ENCODE results near the gene SAMD4A. TPM values are rescaled to one million over a fixed set of nuclear protein-coding genes. Genes with fewer than 3 reads are reported as not detected.
"Not testable (repeated sequence)": the region's sequence is repeated elsewhere in the genome, so short reads cannot be mapped to it uniquely, and the experiment has no call there.

The SAMD4A gene
- total RNA-seq, 1 donor from 2014 or later = 52.2 TPM

GRCh38 chr14:54739514-54739913 is 172.6 kb downstream of the SAMD4A start:
- Histone ChIP-seq H3K27ac (ENCODE audit: low read depth, low read length) (no peak overlapping the region), H3K4me1 (ENCODE audit: control insufficient read depth in 3 of 3, insufficient read depth in 3 of 3, low read length in 3 of 3) (peaks cover 20 to 45% (median 27%) of the 10 kb centered on the region in 3 donors), H3K9ac (ENCODE audit: low read depth in 1 of 3, low read length in 3 of 3) (no peak overlapping the region)

GRCh38 chr14:54742492-54743350 is 175.8 kb downstream of the SAMD4A start:
- Histone ChIP-seq H3K4me1 (ENCODE audit: control insufficient read depth in 3 of 3, insufficient read depth in 3 of 3, low read length in 3 of 3) (peaks cover 9 to 33% (median 14%) of the 10 kb centered on the region in 3 donors), H3K27ac (ENCODE audit: low read depth, low read length) (no peak overlapping the region), H3K36me3 (ENCODE audit: control insufficient read depth in 3 of 3, insufficient read depth in 3 of 3, low read length in 3 of 3) (peaks cover 4 to 13% (median 7%) of the 10 kb centered on the region in 3 donors), H3K27me3 (ENCODE audit: control insufficient read depth in 3 of 3, insufficient read depth in 3 of 3, low read length in 3 of 3) (no peaks in the 10 kb centered on the region), H3K4me3 (ENCODE audit: low read length in 3 of 3) (no peak overlapping the region), H3K9me3 (ENCODE audit: control insufficient read depth in 3 of 3, low read length in 3 of 3) (no peaks in the 10 kb centered on the region), H3K9ac (ENCODE audit: low read depth in 1 of 3, low read length in 3 of 3) (no peak overlapping the region)

More at GRCh38 chr14:54739514-54739913, 172.6 kb downstream of the SAMD4A start:
- no peak overlapping the region for H3K4me3 ChIP-seq (ENCODE audit: low read length in 3 of 3)
- no peaks in the 10 kb centered on the region for H3K9me3 ChIP-seq (ENCODE audit: control insufficient read depth in 3 of 3, low read length in 3 of 3)
- H3K36me3 ChIP-seq (ENCODE audit: control insufficient read depth in 3 of 3, insufficient read depth in 3 of 3, low read length in 3 of 3) = peaks cover 0 to 9% (median 4%) of the 10 kb centered on the region in 3 donors
- H3K27me3 ChIP-seq (ENCODE audit: control insufficient read depth in 3 of 3, insufficient read depth in 3 of 3, low read length in 3 of 3) = no peaks in the 10 kb centered on the region

- Histone ChIP-seq H3K9ac (ENCODE audit: low read depth in 1 of 3, low read length in 3 of 3) (no peak overlapping the region), H3K36me3 (ENCODE audit: control insufficient read depth in 3 of 3, insufficient read depth in 3 of 3, low read length in 3 of 3) (peaks cover 4 to 13% (median 7%) of the 10 kb centered on the region in 3 donors), H3K27me3 (ENCODE audit: control insufficient read depth in 3 of 3, insufficient read depth in 3 of 3, low read length in 3 of 3) (no peaks in the 10 kb centered on the region), H3K9me3 (ENCODE audit: control insufficient read depth in 3 of 3, low read length in 3 of 3) (no peaks in the 10 kb centered on the region), H3K4me3 (ENCODE audit: low read length in 3 of 3) (no peak overlapping the region), H3K4me1 (ENCODE audit: control insufficient read depth in 3 of 3, insufficient read depth in 3 of 3, low read length in 3 of 3) (peaks cover 2 to 26% (median 7%) of the 10 kb centered on the region in 3 donors), H3K27ac (ENCODE audit: low read depth, low read length) (no peak overlapping the region)
Observed at GRCh38 chr14:54743382-54743781, 176.5 kb downstream of the SAMD4A start.

- H3K9ac ChIP-seq (ENCODE audit: low read depth in 1 of 3, low read length in 3 of 3) = no peak overlapping the region
- peaks cover 12 to 24% (median 13%) of the 10 kb centered on the region in 3 donors for H3K36me3 ChIP-seq (ENCODE audit: control insufficient read depth in 3 of 3, insufficient read depth in 3 of 3, low read length in 3 of 3)
- H3K27me3 ChIP-seq (ENCODE audit: control insufficient read depth in 3 of 3, insufficient read depth in 3 of 3, low read length in 3 of 3) = no peaks in the 10 kb centered on the region
- H3K4me3 ChIP-seq (ENCODE audit: low read length in 3 of 3) = no peak overlapping the region
- H3K9me3 ChIP-seq (ENCODE audit: control insufficient read depth in 3 of 3, low read length in 3 of 3) = no peaks in the 10 kb centered on the region
- no peak overlapping the region for H3K27ac ChIP-seq (ENCODE audit: low read depth, low read length)
- H3K4me1 ChIP-seq (ENCODE audit: control insufficient read depth in 3 of 3, insufficient read depth in 3 of 3, low read length in 3 of 3) = peaks cover 4 to 15% (median 7%) of the 10 kb centered on the region in 3 donors
Observed at GRCh38 chr14:54746019-54746418, 179.1 kb downstream of the SAMD4A start.

GRCh38 chr14:54747616-54748015 is 180.7 kb downstream of the SAMD4A start:
- no peak overlapping the region for H3K4me3 ChIP-seq (ENCODE audit: low read length in 3 of 3)
- H3K4me1 ChIP-seq (ENCODE audit: control insufficient read depth in 3 of 3, insufficient read depth in 3 of 3, low read length in 3 of 3) = peaks cover 4 to 15% (median 7%) of the 10 kb centered on the region in 3 donors
- H3K9me3 ChIP-seq (ENCODE audit: control insufficient read depth in 3 of 3, low read length in 3 of 3) = no peaks in the 10 kb centered on the region
- no peak overlapping the region for H3K27ac ChIP-seq (ENCODE audit: low read depth, low read length)
- H3K36me3 ChIP-seq (ENCODE audit: control insufficient read depth in 3 of 3, insufficient read depth in 3 of 3, low read length in 3 of 3) = peaks cover 22 to 31% (median 25%) of the 10 kb centered on the region in 3 donors
- H3K27me3 ChIP-seq (ENCODE audit: control insufficient read depth in 3 of 3, insufficient read depth in 3 of 3, low read length in 3 of 3) = no peaks in the 10 kb centered on the region
- H3K9ac ChIP-seq (ENCODE audit: low read depth in 1 of 3, low read length in 3 of 3) = no peak overlapping the region

GRCh38 chr14:54749180-54749579 is 182.3 kb downstream of the SAMD4A start:
- Histone ChIP-seq H3K4me1 (ENCODE audit: control insufficient read depth in 3 of 3, insufficient read depth in 3 of 3, low read length in 3 of 3) (peaks cover 4 to 15% (median 7%) of the 10 kb centered on the region in 3 donors), H3K9ac (ENCODE audit: low read depth in 1 of 3, low read length in 3 of 3) (no peak overlapping the region), H3K4me3 (ENCODE audit: low read length in 3 of 3) (no peak overlapping the region), H3K36me3 (ENCODE audit: control insufficient read depth in 3 of 3, insufficient read depth in 3 of 3, low read length in 3 of 3) (peaks cover 25 to 35% (median 30%) of the 10 kb centered on the region in 3 donors), H3K9me3 (ENCODE audit: control insufficient read depth in 3 of 3, low read length in 3 of 3) (no peaks in the 10 kb centered on the region), H3K27ac (ENCODE audit: low read depth, low read length) (no peak overlapping the region), H3K27me3 (ENCODE audit: control insufficient read depth in 3 of 3, insufficient read depth in 3 of 3, low read length in 3 of 3) (no peaks in the 10 kb centered on the region)

- Histone ChIP-seq H3K4me1 (ENCODE audit: control insufficient read depth in 3 of 3, insufficient read depth in 3 of 3, low read length in 3 of 3) (peaks cover 4 to 13% (median 7%) of the 10 kb centered on the region in 3 donors), H3K4me3 (ENCODE audit: low read length in 3 of 3) (no peak overlapping the region), H3K9ac (ENCODE audit: low read depth in 1 of 3, low read length in 3 of 3) (no peak overlapping the region), H3K36me3 (ENCODE audit: control insufficient read depth in 3 of 3, insufficient read depth in 3 of 3, low read length in 3 of 3) (peaks cover 29 to 35% (median 35%) of the 10 kb centered on the region in 3 donors), H3K27ac (ENCODE audit: low read depth, low read length) (no peak overlapping the region), H3K27me3 (ENCODE audit: control insufficient read depth in 3 of 3, insufficient read depth in 3 of 3, low read length in 3 of 3) (no peaks in the 10 kb centered on the region), H3K9me3 (ENCODE audit: control insufficient read depth in 3 of 3, low read length in 3 of 3) (no peaks in the 10 kb centered on the region)
Observed at GRCh38 chr14:54749727-54750126, 182.8 kb downstream of the SAMD4A start.

GRCh38 chr14:54752611-54753010 is 185.7 kb downstream of the SAMD4A start:
- peaks cover 7 to 16% (median 10%) of the 10 kb centered on the region in 3 donors for H3K4me1 ChIP-seq (ENCODE audit: control insufficient read depth in 3 of 3, insufficient read depth in 3 of 3, low read length in 3 of 3)
- not testable (repeated sequence) for H3K4me3 ChIP-seq (ENCODE audit: low read length in 3 of 3); H3K9me3 ChIP-seq (ENCODE audit: control insufficient read depth in 3 of 3, low read length in 3 of 3); H3K9ac ChIP-seq (ENCODE audit: low read depth in 1 of 3, low read length in 3 of 3); H3K27me3 ChIP-seq (ENCODE audit: control insufficient read depth in 3 of 3, insufficient read depth in 3 of 3, low read length in 3 of 3); H3K27ac ChIP-seq (ENCODE audit: low read depth, low read length)
- H3K36me3 ChIP-seq (ENCODE audit: control insufficient read depth in 3 of 3, insufficient read depth in 3 of 3, low read length in 3 of 3) = peaks cover 38 to 48% (median 45%) of the 10 kb centered on the region in 3 donors

- H3K4me1 ChIP-seq (ENCODE audit: control insufficient read depth in 3 of 3, insufficient read depth in 3 of 3, low read length in 3 of 3) = peaks cover 15 to 22% (median 17%) of the 10 kb centered on the region in 3 donors
- H3K9ac ChIP-seq (ENCODE audit: low read depth in 1 of 3, low read length in 3 of 3); H3K9me3 ChIP-seq (ENCODE audit: control insufficient read depth in 3 of 3, low read length in 3 of 3); H3K27ac ChIP-seq (ENCODE audit: low read depth, low read length); H3K4me3 ChIP-seq (ENCODE audit: low read length in 3 of 3); H3K27me3 ChIP-seq (ENCODE audit: control insufficient read depth in 3 of 3, insufficient read depth in 3 of 3, low read length in 3 of 3): not testable (repeated sequence)
- peaks cover 45 to 52% (median 46%) of the 10 kb centered on the region in 3 donors for H3K36me3 ChIP-seq (ENCODE audit: control insufficient read depth in 3 of 3, insufficient read depth in 3 of 3, low read length in 3 of 3)
Observed at GRCh38 chr14:54753396-54753795, 186.5 kb downstream of the SAMD4A start.

- Histone ChIP-seq H3K27me3 (ENCODE audit: control insufficient read depth in 3 of 3, insufficient read depth in 3 of 3, low read length in 3 of 3) (no peaks in the 10 kb centered on the region), H3K4me3 (ENCODE audit: low read length in 3 of 3) (no peak overlapping the region), H3K4me1 (ENCODE audit: control insufficient read depth in 3 of 3, insufficient read depth in 3 of 3, low read length in 3 of 3) (peaks cover 10 to 22% (median 17%) of the 10 kb centered on the region in 3 donors), H3K9me3 (ENCODE audit: control insufficient read depth in 3 of 3, low read length in 3 of 3) (no peaks in the 10 kb centered on the region), H3K9ac (ENCODE audit: low read depth in 1 of 3, low read length in 3 of 3) (no peak overlapping the region), H3K27ac (ENCODE audit: low read depth, low read length) (no peak overlapping the region), H3K36me3 (ENCODE audit: control insufficient read depth in 3 of 3, insufficient read depth in 3 of 3, low read length in 3 of 3) (peaks cover 38 to 45% (median 40%) of the 10 kb centered on the region in 3 donors)
Observed at GRCh38 chr14:54754116-54754622, 187.2 kb downstream of the SAMD4A start.
